SK-N-SH treated with all-trans-retinoic acid at 6 μM for 48 hours (cell line): ENCODE measurements around the gene RAD51B.

Experiments used
- ATAC-seq: fragments of 200-7000 bp; cut with Tn5 transposase; 3 replicates; pipeline ENCODE4 v1.9.1; 2020; ENCODE audit warnings: mild to moderate bottlenecking, moderate library complexity
- ESRRG ChIP-seq: fragments of 250-450 bp; sonication (Bioruptor Pico); IDR thresholded peaks from 2 replicates; pipeline ENCODE4 v1.6.1; 2021; ENCODE audit warnings: mild to moderate bottlenecking
- GLIS3 ChIP-seq: fragments of 250-450 bp; sonication (Bioruptor Pico); IDR thresholded peaks from 2 replicates; pipeline ENCODE4 v1.5.0; 2020; ENCODE audit warnings: mild to moderate bottlenecking, moderate library complexity
- ISL1 ChIP-seq: fragments of 250-450 bp; sonication (Bioruptor Pico); IDR thresholded peaks from 2 replicates; pipeline ENCODE4 v2.1.2; 2022; ENCODE audit warnings: mild to moderate bottlenecking, moderate library complexity
- OSR1 ChIP-seq: fragments of 250-450 bp; sonication (Bioruptor Pico); IDR thresholded peaks from 2 replicates; pipeline ENCODE4 v1.8.0; 2022; ENCODE audit warnings: moderate library complexity, mild to moderate bottlenecking, inconsistent platforms
- PATZ1 ChIP-seq: fragments of 250-450 bp; sonication (Bioruptor Pico); IDR thresholded peaks from 2 replicates; pipeline ENCODE4 v1.8.0; 2020; ENCODE audit warnings: mild to moderate bottlenecking, moderate library complexity, borderline replicate concordance
- POU6F1 ChIP-seq: fragments of 250-450 bp; sonication (Bioruptor Pico); IDR thresholded peaks from 2 replicates; pipeline ENCODE4 v1.8.0; 2021; ENCODE audit warnings: low read depth, mild to moderate bottlenecking, moderate library complexity, borderline replicate concordance
- PPARA ChIP-seq: fragments of 250-450 bp; sonication (Bioruptor Pico); IDR thresholded peaks from 2 replicates; pipeline ENCODE4 v1.5.0; 2020; ENCODE audit warnings: mild to moderate bottlenecking, borderline replicate concordance
- RARB ChIP-seq: fragments of 250-450 bp; sonication (Bioruptor Pico); IDR thresholded peaks from 2 replicates; pipeline ENCODE4 v1.8.0; 2021; ENCODE audit warnings: mild to moderate bottlenecking, moderate library complexity
- TOX ChIP-seq: fragments of 250-450 bp; sonication (Bioruptor Pico); IDR thresholded peaks from 2 replicates; pipeline ENCODE4 v1.8.0; 2021; ENCODE audit warnings: mild to moderate bottlenecking, moderate library complexity, borderline replicate concordance
- TSHZ2 ChIP-seq: fragments of 250-450 bp; sonication (Bioruptor Pico); IDR thresholded peaks from 2 replicates; pipeline ENCODE4 v1.5.0; 2020; ENCODE audit warnings: mild to moderate bottlenecking, moderate library complexity
- ZFP3 ChIP-seq: fragments of 250-450 bp; sonication (Bioruptor Pico); IDR thresholded peaks from 2 replicates; pipeline ENCODE4 v1.5.0; 2020; ENCODE audit warnings: mild to moderate bottlenecking, moderate library complexity
- ZNF565 ChIP-seq: fragments of 450-650 bp; formaldehyde crosslinking; conservative IDR thresholded peaks from 2 replicates; pipeline ENCODE4 v1.5.0; 2020; ENCODE audit warnings: low read depth, mild to moderate bottlenecking, moderate library complexity
- ZNF70 ChIP-seq: fragments of 450-650 bp; formaldehyde crosslinking; IDR thresholded peaks from 2 replicates; pipeline ENCODE4 v1.5.0; 2020; ENCODE audit warnings: mild to moderate bottlenecking, moderate library complexity
- ZNF8 ChIP-seq: fragments of 450-650 bp; formaldehyde crosslinking; IDR thresholded peaks from 2 replicates; pipeline ENCODE4 v1.5.0; 2020; ENCODE audit warnings: mild to moderate bottlenecking, moderate library complexity

Gene RAD51B

GRCh38 chr14:68104518-68104917, 284.9 kb downstream of the RAD51B start (continued):
- TF ChIP-seq ZFP3 = 0 out of 2 replicates have a peak, but pooled peaks have one; percentile 51
- no peak; the same call in 1 of the 2 replicates for TF ChIP-seq ZNF8 (CRISPR knock-in tag)
- TF ChIP-seq ZNF70 (CRISPR knock-in tag) = no peak
- peak; percentile 91 for TF ChIP-seq ISL1 (CRISPR knock-in tag)
- TF ChIP-seq OSR1 (CRISPR knock-in tag) = no peak
- no peak for TF ChIP-seq POU6F1 (CRISPR knock-in tag)
- no peak for TF ChIP-seq TOX (CRISPR knock-in tag)
- TF ChIP-seq PATZ1 = no peak

GRCh38 chr14:68105816-68106215, 286.2 kb downstream of the RAD51B start:
- ATAC-seq = no peak
- no peak for TF ChIP-seq ESRRG (CRISPR knock-in tag)

- no peak for ATAC-seq
- TF ChIP-seq OSR1 (CRISPR knock-in tag) (no peak), GLIS3 (CRISPR knock-in tag) (no peak), TSHZ2 (CRISPR knock-in tag) (no peak)
These were observed 286.9 kb downstream of the RAD51B start for GRCh38 chr14:68106456-68106855.

GRCh38 chr14:68106905-68107304, 287.3 kb downstream of the RAD51B start:
- no peak for ATAC-seq
- TF ChIP-seq ESRRG (CRISPR knock-in tag) (no peak), POU6F1 (CRISPR knock-in tag) (no peak), PATZ1 (no peak), ZNF565 (CRISPR knock-in tag) (no peak), PPARA (CRISPR knock-in tag) (no peak), RARB (CRISPR knock-in tag) (no peak), GLIS3 (CRISPR knock-in tag) (no peak), ZNF70 (CRISPR knock-in tag) (no peak)

- peak; percentile 58 for ATAC-seq
- 0 out of 2 replicates have a peak, but pooled peaks have one; percentile 16 for TF ChIP-seq ISL1 (CRISPR knock-in tag)
- no peak for TF ChIP-seq ZFP3
These were observed 289.7 kb downstream of the RAD51B start for GRCh38 chr14:68109132-68109900.
